GM18520 (cell line): Measurements from ENCODE around the gene NCR3LG1.
"Not testable (repeated sequence)": the region's sequence is repeated elsewhere in the genome, so short reads cannot be mapped to it uniquely, and the experiment has no call there.

ENCODE experiments used
- ATAC-seq: cut with Tn5 transposase; IDR thresholded peaks from one replicate; pipeline ENCODE4 v1.9.1; 2021; ENCODE audit not compliant: unreplicated experiment

Gene NCR3LG1

GRCh38 chr11:17410606-17411379 lies 59.2 kb downstream of the NCR3LG1 start:
- no peak for ATAC-seq

- ATAC-seq, result no peak
Measured at GRCh38 chr11:17411418-17411817, 59.8 kb downstream of the NCR3LG1 start.

- no peak for ATAC-seq
Measured at GRCh38 chr11:17412488-17413180, 61.0 kb downstream of the NCR3LG1 start.

- ATAC-seq, result no peak
Measured at GRCh38 chr11:17413414-17414316, 62.1 kb downstream of the NCR3LG1 start.

GRCh38 chr11:17414317-17414737 lies 62.7 kb downstream of the NCR3LG1 start:
- ATAC-seq, result no peak

GRCh38 chr11:17414992-17415391 lies 63.4 kb downstream of the NCR3LG1 start:
- ATAC-seq, result no peak

GRCh38 chr11:17415523-17416104 lies 64.0 kb downstream of the NCR3LG1 start:
- ATAC-seq, result no peak

- no peak for ATAC-seq
Measured at GRCh38 chr11:17416492-17416891, 64.9 kb downstream of the NCR3LG1 start.

GRCh38 chr11:17418444-17419081 lies 67.0 kb downstream of the NCR3LG1 start:
- no peak for ATAC-seq

- ATAC-seq, result no peak
Measured at GRCh38 chr11:17421781-17422180, 70.2 kb downstream of the NCR3LG1 start.

GRCh38 chr11:17423533-17424310 lies 72.1 kb downstream of the NCR3LG1 start:
- ATAC-seq, result no peak

GRCh38 chr11:17426233-17426632 lies 74.6 kb downstream of the NCR3LG1 start:
- ATAC-seq, result not testable (repeated sequence)
